HL-60 (cell line): ENCODE measurements around the gene WDR27.

Experiments used
- DNase-seq, 2 experiments: peaks; one replicate each; pipeline ENCODE4 v3.0.0-alpha.2; 2010 to 2020; ENCODE audit warnings: low read depth in 1 of 2, low spot score in 1 of 2
- H3K27ac ChIP-seq: fragments of 250-450 bp; sonication (Bioruptor Pico); replicated peaks from 2 replicates; pipeline ENCODE4 v1.5.1; 2020; ENCODE audit warnings: mild to moderate bottlenecking, moderate library complexity
- H3K27me3 ChIP-seq: fragments of 250-450 bp; sonication (Bioruptor Pico); 2 replicates; pipeline ENCODE4 v1.5.1; 2021; ENCODE audit warnings: mild to moderate bottlenecking, moderate library complexity; ENCODE audit not compliant: insufficient read depth, poor library complexity, severe bottlenecking
- H3K4me3 ChIP-seq: replicated peaks from 2 replicates; pipeline ENCODE4 v1.5.1; 2011; ENCODE audit warnings: mild to moderate bottlenecking, control low read depth, low read length; ENCODE audit not compliant: insufficient read depth
- GABPA ChIP-seq: IDR thresholded peaks from 2 replicates; pipeline ENCODE4 v1.6.1; 2012; ENCODE audit warnings: low read depth
- POLR2AphosphoS5 ChIP-seq: IDR thresholded peaks from 2 replicates; pipeline ENCODE4 v1.6.1; 2012; ENCODE audit warnings: low read depth
- SPI1 ChIP-seq: IDR thresholded peaks from 2 replicates; pipeline ENCODE4 v1.6.1; 2012; ENCODE audit warnings: low read depth, mild to moderate bottlenecking, borderline replicate concordance
- TF ChIP-seq, protein P1 (sequence below): IDR thresholded peaks from one replicate; pipeline ENCODE4 v1.5.1; 2011; ENCODE audit warnings: low read length, control low read depth, inconsistent platforms; ENCODE audit not compliant: insufficient read depth
- TF ChIP-seq, protein P2 (sequence below): IDR thresholded peaks from 2 replicates; pipeline ENCODE4 v1.6.1; 2012; ENCODE audit warnings: low read depth; ENCODE audit not compliant: insufficient replicate concordance

Gene WDR27

DNA sequence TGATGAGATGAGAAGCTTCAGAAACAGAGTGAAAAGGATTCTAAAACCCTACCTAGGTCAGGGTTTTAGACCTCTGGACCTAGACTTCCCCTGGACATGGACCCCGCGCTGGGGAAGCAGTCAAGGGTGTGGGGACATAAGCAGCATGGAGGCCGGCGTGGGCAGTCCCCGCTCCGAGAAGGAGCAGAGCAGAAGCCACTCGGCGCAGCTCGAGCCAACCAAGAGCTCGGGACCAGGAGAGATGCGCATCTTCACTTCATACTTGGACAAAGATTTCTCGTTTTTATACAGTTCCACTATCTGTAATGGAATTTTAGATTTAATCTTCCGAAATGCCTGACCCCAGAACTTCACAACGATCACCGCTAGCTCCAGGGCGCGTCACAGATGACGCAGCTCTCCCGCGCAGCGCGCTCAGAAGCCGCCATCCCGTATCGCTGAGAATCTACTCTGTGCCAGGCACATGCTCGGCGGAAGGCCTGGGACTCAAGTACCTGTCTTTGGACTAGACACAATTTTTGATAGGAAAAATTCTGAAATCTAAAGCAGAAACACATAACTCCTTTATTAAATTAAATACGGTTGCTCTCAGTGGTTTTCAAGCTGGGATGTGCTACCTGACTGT is 60.3 kb downstream of the WDR27 start:
- H3K27me3 ChIP-seq = no peaks in the 10 kb centered on the region
- no peak overlapping the region for H3K27ac ChIP-seq
- DNase-seq = no peak
- no peak overlapping the region for H3K4me3 ChIP-seq
- TF ChIP-seq, protein P1, sequence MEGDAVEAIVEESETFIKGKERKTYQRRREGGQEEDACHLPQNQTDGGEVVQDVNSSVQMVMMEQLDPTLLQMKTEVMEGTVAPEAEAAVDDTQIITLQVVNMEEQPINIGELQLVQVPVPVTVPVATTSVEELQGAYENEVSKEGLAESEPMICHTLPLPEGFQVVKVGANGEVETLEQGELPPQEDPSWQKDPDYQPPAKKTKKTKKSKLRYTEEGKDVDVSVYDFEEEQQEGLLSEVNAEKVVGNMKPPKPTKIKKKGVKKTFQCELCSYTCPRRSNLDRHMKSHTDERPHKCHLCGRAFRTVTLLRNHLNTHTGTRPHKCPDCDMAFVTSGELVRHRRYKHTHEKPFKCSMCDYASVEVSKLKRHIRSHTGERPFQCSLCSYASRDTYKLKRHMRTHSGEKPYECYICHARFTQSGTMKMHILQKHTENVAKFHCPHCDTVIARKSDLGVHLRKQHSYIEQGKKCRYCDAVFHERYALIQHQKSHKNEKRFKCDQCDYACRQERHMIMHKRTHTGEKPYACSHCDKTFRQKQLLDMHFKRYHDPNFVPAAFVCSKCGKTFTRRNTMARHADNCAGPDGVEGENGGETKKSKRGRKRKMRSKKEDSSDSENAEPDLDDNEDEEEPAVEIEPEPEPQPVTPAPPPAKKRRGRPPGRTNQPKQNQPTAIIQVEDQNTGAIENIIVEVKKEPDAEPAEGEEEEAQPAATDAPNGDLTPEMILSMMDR = no peak
- TF ChIP-seq SPI1 = no peak
- TF ChIP-seq, protein P2, sequence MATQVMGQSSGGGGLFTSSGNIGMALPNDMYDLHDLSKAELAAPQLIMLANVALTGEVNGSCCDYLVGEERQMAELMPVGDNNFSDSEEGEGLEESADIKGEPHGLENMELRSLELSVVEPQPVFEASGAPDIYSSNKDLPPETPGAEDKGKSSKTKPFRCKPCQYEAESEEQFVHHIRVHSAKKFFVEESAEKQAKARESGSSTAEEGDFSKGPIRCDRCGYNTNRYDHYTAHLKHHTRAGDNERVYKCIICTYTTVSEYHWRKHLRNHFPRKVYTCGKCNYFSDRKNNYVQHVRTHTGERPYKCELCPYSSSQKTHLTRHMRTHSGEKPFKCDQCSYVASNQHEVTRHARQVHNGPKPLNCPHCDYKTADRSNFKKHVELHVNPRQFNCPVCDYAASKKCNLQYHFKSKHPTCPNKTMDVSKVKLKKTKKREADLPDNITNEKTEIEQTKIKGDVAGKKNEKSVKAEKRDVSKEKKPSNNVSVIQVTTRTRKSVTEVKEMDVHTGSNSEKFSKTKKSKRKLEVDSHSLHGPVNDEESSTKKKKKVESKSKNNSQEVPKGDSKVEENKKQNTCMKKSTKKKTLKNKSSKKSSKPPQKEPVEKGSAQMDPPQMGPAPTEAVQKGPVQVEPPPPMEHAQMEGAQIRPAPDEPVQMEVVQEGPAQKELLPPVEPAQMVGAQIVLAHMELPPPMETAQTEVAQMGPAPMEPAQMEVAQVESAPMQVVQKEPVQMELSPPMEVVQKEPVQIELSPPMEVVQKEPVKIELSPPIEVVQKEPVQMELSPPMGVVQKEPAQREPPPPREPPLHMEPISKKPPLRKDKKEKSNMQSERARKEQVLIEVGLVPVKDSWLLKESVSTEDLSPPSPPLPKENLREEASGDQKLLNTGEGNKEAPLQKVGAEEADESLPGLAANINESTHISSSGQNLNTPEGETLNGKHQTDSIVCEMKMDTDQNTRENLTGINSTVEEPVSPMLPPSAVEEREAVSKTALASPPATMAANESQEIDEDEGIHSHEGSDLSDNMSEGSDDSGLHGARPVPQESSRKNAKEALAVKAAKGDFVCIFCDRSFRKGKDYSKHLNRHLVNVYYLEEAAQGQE = no peak
- TF ChIP-seq GABPA = no peak
- TF ChIP-seq POLR2AphosphoS5 = no peak

DNA sequence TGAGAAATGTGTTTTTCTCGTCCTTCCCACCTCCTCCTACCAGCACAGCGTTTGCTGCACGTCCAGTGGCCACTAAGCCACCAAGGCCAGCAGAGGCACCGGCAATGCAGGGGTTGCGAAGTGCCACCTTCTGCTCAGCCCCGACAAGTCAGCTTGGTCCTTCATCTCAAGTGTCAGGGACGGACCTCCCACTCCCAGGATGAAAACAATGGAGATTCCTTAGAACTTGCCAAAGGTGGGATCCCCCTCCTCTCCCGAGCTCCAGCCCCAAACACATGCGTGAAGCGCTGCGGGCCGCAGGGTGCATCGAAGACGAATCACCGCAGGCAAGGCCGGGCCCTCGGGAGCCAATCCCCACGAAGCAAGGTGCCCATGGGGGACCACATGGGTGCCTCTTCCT is 60.8 kb downstream of the WDR27 start:
- Histone ChIP-seq H3K27me3 (no peaks in the 10 kb centered on the region), H3K27ac (no peak overlapping the region), H3K4me3 (no peak overlapping the region)
- TF ChIP-seq GABPA = no peak
- no peak for TF ChIP-seq SPI1
- TF ChIP-seq POLR2AphosphoS5 = no peak
- TF ChIP-seq, protein P1 = no peak
- TF ChIP-seq, protein P2 = no peak
- DNase-seq = no peak

DNA sequence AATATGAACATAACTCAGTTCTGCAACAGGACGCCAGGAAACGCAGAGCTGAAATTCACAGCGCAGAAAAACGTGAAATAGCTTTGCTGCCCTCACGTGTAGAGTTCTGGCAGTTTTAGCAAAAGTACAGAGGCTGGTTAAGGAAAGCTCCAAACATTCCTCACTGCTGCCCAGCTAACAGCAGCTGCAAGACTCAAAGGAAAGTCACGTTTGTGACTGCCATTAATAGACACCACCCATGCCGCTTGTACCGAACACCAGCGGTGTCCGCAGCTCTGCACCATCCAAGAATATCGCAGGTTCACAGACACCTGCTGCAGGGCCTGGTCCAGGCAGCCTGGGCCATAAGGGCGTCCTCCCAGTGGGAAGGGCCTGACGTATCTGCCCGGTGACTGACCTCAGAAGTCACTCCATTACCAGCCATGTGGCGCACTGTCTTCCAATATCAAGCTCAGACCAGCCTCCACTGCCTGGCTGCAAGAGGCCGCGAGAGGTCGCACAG is 61.4 kb downstream of the WDR27 start:
- TF ChIP-seq GABPA (no peak), POLR2AphosphoS5 (no peak), SPI1 (no peak)
- TF ChIP-seq, protein P1 = no peak
- TF ChIP-seq, protein P2 = no peak
- Histone ChIP-seq H3K4me3 (no peak overlapping the region), H3K27ac (no peak overlapping the region), H3K27me3 (no peaks in the 10 kb centered on the region)
- no peak for DNase-seq
